Adrenal gland (tissue), 12 donors: ENCODE results near the gene PRELP. TPM values are rescaled to one million over a fixed set of nuclear protein-coding genes. Genes with fewer than 3 reads are reported as not detected.

Experiments
- DNase-seq, 7 donors: peaks; one replicate each; pipeline ENCODE4 v3.0.0-alpha.2; 2019 to 2020
- H3K27ac ChIP-seq, 5 donors: fragments of 200-600 bp; sonication (generic) in 4 of 5; 1 replicate in 3 of 5; 2 replicates in 2 of 5; pipeline versions ENCODE4 v1.5.1 to v1.8.0; 2016 to 2020; ENCODE audit warnings: mild to moderate bottlenecking in 1 of 5
- H3K27me3 ChIP-seq: fragments of 200-600 bp; 2 replicates; pipeline ENCODE4 v1.8.0; 2021
- H3K36me3 ChIP-seq, 2 donors: fragments of 200-600 bp; replicated peaks in 1 of 2; 1 replicate in 1 of 2; 2 replicates in 1 of 2; pipeline versions ENCODE4 v1.5.1 to v1.8.0; 2018 to 2022
- H3K4me1 ChIP-seq, 2 donors: fragments of 200-600 bp; replicated peaks in 1 of 2; 1 replicate in 1 of 2; 2 replicates in 1 of 2; pipeline versions ENCODE4 v1.5.1 to v1.8.0; 2018 to 2021
- H3K4me3 ChIP-seq, 4 donors: fragments of 200-600 bp; sonication (generic) in 3 of 4; one replicate each; pipeline ENCODE4 v1.5.1; 2016 to 2018
- H3K9me3 ChIP-seq, 3 donors: fragments of 200-600 bp; sonication (generic) in 1 of 3; replicated peaks in 1 of 3; 1 replicate in 2 of 3; 2 replicates in 1 of 3; pipeline versions ENCODE4 v1.5.1 to v1.8.0; 2016 to 2021
- CTCF ChIP-seq, 6 experiments: fragments of 450-650 bp in 4 of 6; fragments of 200-600 bp in 2 of 6; sonication (generic) in 1 of 6; IDR thresholded peaks; 1 replicate in 5 of 6; 2 replicates in 1 of 6; pipeline versions ENCODE4 v1.5.1 to v1.8.0; 2016 to 2021; ENCODE audit warnings: antibody characterized with exemption in 6 of 6, mild to moderate bottlenecking in 2 of 6, moderate library complexity in 1 of 6
- POLR2A ChIP-seq, 2 donors: fragments of 450-650 bp; IDR thresholded peaks; one replicate each; pipeline ENCODE4 v1.6.1; 2017; ENCODE audit warnings: antibody characterized with exemption in 2 of 2, mild to moderate bottlenecking in 2 of 2, moderate library complexity in 1 of 2
- WGBS, 4 donors: extraction: QIAGEN DNeasy Blood & Tissue Kit in 2 of 4; methylation state at CpG; one replicate each; pipeline versions ENCODE4 v1.1.5 to v1.1.7; 2013 to 2017; 5-methylcytosine and 5-hydroxymethylcytosine counted together
- intact Hi-C, 2 donors: fragments of 100-400 bp; cut with DNase I; formaldehyde crosslinking; loops; one replicate each; pipeline versions ENCODE4 v1.14.1 to v1.15.0; 2022 to 2023
- polyA plus RNA-seq, 3 donors: library from polyadenylated mRNA; stranded (reverse); fragments of 200-250 nt in 2 of 3; fragments of 350-450 nt in 1 of 3; fragmentation: Illumina TruSeq in 1 of 3; extraction: RNeasy Lipid Tissue Mini Kit (QIAGEN cat#74804) in 1 of 3; gene quantifications; one replicate each; pipeline ENCODE4 v1.2.3, GENCODE V29; 2013 to 2014
- total RNA-seq, 9 donors: library from RNA; depleted of rRNA in 4 of 9; stranded (reverse); fragments of >200 nt in 4 of 9; fragments of 120-200 nt in 1 of 9; fragmentation: NEBNext Ultra II Directional in 1 of 9; extraction: Animal tissue kit (Norgen Biotek cat#: 25700) in 1 of 9; gene quantifications; one replicate each; pipeline versions ENCODE4 v1.1.0 to v1.2.4, GENCODE V29; 2013 to 2023
- donor health status: healthy with polysubstance abuse.
- donor health status: Bipolar disorder and iron deficiency.
- donor health status: DM: yes; HTN: yes; CAD: no.
- donor health status: DM: no; HTN: no; CAD: no.
- donor health status: DM: no; HTN: no; CAD: no.
- donor health status: DM: yes; HTN: yes; CAD: no.

PRELP gene
- total and polyA plus RNA-seq, 12 donors = 0.61 to 29.4 (median 13.6) TPM

- TF ChIP-seq CTCF (IDR thresholded peaks at IDR 0.05) (no peak), POLR2A (IDR thresholded peaks at IDR 0.05) (no peak)
- Histone ChIP-seq H3K4me1 (peaks cover 0 to 5% of the 10 kb centered on the region in 2 donors), H3K27me3 (no peaks in the 10 kb centered on the region), H3K4me3 (no peak overlapping the region), H3K36me3 (no peaks in the 10 kb centered on the region), H3K9me3 (no peaks in the 10 kb centered on the region), H3K27ac (no peak overlapping the region)
- intact Hi-C loops = no loop called here
- DNase-seq = no peak
- WGBS, 4 donors = 72 to 88% (median 79%) methylated on average over 6 of the region's 6 CpGs
Observed at GRCh38 chr1:203492748-203493130, 17.1 kb downstream of the PRELP start.

- no peaks in the 10 kb centered on the region for H3K36me3 ChIP-seq
- H3K27me3 ChIP-seq = no peaks in the 10 kb centered on the region
- no peak for DNase-seq
- H3K9me3 ChIP-seq = no peaks in the 10 kb centered on the region
- intact Hi-C loops = no loop called here
- 83 to 94% (median 89%) methylated on average over 5 of the region's 5 CpGs for WGBS, 4 donors
- H3K4me3 ChIP-seq = no peak within 1 kb of the TSS
- no peaks in the 10 kb centered on the region for H3K4me1 ChIP-seq
- no peak within 1 kb of the TSS for H3K27ac ChIP-seq
- TF ChIP-seq POLR2A (IDR thresholded peaks at IDR 0.05) = no peak
- TF ChIP-seq CTCF (IDR thresholded peaks at IDR 0.05) = no peak
Observed at GRCh38 chr1:203493901-203494300, 18.3 kb downstream of the PRELP start, which contains the start of gene OPTC. Gene OPTC (plus strand): TSS chr1:203494153. CDS start chr1:203496006, 1,853 bp downstream.

GRCh38 chr1:203495845-203496244, 20.2 kb downstream of the PRELP start:
- H3K27me3 ChIP-seq = no peaks in the 10 kb centered on the region
- DNase-seq = no peak
- 75 to 89% (median 87%) methylated on average over 7 of the region's 7 CpGs for WGBS, 4 donors
- no peaks in the 10 kb centered on the region for H3K4me1 ChIP-seq
- no peaks in the 10 kb centered on the region for H3K36me3 ChIP-seq
- no peak overlapping the region for H3K27ac ChIP-seq
- H3K4me3 ChIP-seq = no peak overlapping the region
- no peak for TF ChIP-seq CTCF (IDR thresholded peaks at IDR 0.05)
- TF ChIP-seq POLR2A (IDR thresholded peaks at IDR 0.05) = no peak
- no peaks in the 10 kb centered on the region for H3K9me3 ChIP-seq
- intact Hi-C loops = no loop called here

GRCh38 chr1:203497269-203497777, 21.7 kb downstream of the PRELP start:
- Histone ChIP-seq H3K27ac (no peak overlapping the region), H3K27me3 (no peaks in the 10 kb centered on the region), H3K4me3 (no peak overlapping the region), H3K36me3 (no peaks in the 10 kb centered on the region), H3K4me1 (no peaks in the 10 kb centered on the region), H3K9me3 (no peaks in the 10 kb centered on the region)
- WGBS, 4 donors = 88 to 93% (median 91%) methylated on average over 5 of the region's 5 CpGs
- no peak for TF ChIP-seq POLR2A (IDR thresholded peaks at IDR 0.05)
- no peak for TF ChIP-seq CTCF (IDR thresholded peaks at IDR 0.05)
- intact Hi-C loops = no loop called here
- DNase-seq = no peak
